ENCODE data around the gene ZDHHC3. TPM values are rescaled to one million over a fixed set of nuclear protein-coding genes. Genes with fewer than 3 reads are reported as not detected.

ZDHHC3 gene
- total RNA-seq, result 69.4 and 98.2 TPM in 2 replicates

GRCh38 chr3:44976002-44976815, at the start of gene ZDHHC3, which contains the start of gene EXOSC7:
Gene ZDHHC3 (minus strand): TSS chr3:44976174. CDS start chr3:44959436, 16,738 bp downstream.
Gene EXOSC7 (plus strand): TSS chr3:44976244. CDS start chr3:44976278, 34 bp downstream.
- DNase-seq, result peak; percentile 94

- peak; percentile 47 for DNase-seq
Measured at GRCh38 chr3:45024542-45025255, 48.7 kb upstream of the ZDHHC3 start.

GRCh38 chr3:45023675-45024074, 47.7 kb upstream of the ZDHHC3 start:
- DNase-seq, result no peak

- no peak for DNase-seq
Measured at GRCh38 chr3:45021524-45022297, 45.7 kb upstream of the ZDHHC3 start.

GRCh38 chr3:45020534-45020933, 44.6 kb upstream of the ZDHHC3 start:
- DNase-seq, result no peak

- no peak for DNase-seq
Measured at GRCh38 chr3:45017821-45018220, 41.8 kb upstream of the ZDHHC3 start.

- DNase-seq, result no peak
Measured at GRCh38 chr3:45016916-45017315, 40.9 kb upstream of the ZDHHC3 start.

GRCh38 chr3:45012577-45012976, 36.6 kb upstream of the ZDHHC3 start:
- no peak for DNase-seq

GRCh38 chr3:45011756-45012508, 36.0 kb upstream of the ZDHHC3 start:
- peak; percentile 92 for DNase-seq

- DNase-seq, result peak; percentile 39
Measured at GRCh38 chr3:45010811-45011333, 34.9 kb upstream of the ZDHHC3 start.

DNA sequence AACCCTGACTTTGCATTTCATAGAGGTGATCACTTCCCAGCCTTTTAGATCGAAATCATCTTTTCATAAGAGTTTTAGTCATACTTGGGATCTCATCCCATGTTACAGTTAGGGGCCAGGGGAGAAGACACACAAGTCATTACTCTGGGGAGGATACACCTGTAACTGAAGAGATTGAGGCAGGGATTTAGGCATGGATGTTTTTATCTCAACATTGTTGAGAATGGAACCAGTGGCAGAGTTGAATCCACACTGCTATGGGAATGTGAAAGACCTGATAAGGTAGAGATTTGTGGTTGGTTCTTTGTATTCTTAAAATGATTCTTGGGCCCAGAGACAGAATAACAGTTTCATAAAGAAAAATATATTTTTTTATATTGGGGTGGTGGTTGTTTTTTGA, 33.9 kb upstream of the ZDHHC3 start:
- no peak for DNase-seq

DNA sequence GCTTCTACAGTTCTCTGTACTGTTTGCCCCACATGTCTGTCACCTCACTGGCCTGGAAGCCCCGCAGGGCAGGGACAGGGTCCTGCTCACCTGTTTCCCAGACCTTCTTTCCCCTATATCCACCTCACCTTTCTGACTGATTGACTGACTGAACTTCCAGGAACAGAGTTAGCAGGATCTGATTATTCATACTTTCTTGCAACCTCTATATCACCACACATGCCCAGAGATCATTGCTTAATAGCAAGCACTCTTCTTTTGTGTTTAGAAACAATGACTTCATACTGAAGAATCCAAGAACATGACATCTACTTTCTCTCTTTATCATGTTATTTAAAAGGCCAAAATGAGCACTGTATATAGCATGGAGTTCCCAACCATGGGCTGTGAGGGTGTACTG, 32.1 kb upstream of the ZDHHC3 start:
- no peak for DNase-seq

DNA sequence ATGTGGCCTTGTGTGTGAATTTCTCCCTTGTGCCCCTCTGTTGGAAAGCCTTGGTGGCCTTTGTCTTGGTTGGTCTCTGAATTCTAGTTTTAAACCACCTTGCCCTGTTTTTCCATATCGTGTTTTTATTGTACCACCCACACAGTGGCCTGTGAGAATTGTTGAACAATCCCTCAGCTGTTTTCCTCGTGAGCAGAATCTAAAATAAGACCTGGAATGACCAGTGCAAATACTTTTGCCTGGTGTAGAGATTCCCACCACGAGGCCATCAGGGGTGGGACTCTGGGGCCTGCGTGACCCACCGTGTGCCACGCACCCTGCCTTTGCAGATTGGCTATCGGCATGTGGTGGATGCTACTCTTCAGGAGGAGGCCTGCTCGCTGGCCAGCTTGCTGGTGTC, 31.1 kb upstream of the ZDHHC3 start:
- DNase-seq, result no peak

DNA sequence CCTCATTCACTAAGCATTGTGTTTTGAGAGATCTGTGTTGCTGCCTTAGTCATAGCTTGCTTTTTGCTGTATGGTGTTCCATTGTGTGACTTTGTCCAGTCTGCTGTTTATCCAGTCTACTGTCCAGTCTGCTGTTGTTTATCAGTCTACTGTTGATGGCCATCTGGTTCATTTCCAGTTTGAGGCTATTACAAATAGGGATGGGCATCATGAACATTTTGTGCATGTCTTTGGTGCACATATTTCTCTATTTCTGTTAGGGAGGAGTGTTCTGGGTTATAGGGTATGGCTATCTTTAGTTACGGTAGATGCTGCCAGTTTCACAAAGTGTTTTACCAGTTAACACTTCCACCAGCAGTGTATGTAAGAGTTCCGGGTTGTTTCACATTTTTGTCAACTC, 27.9 kb upstream of the ZDHHC3 start:
- peak; percentile 52 for DNase-seq

DNA sequence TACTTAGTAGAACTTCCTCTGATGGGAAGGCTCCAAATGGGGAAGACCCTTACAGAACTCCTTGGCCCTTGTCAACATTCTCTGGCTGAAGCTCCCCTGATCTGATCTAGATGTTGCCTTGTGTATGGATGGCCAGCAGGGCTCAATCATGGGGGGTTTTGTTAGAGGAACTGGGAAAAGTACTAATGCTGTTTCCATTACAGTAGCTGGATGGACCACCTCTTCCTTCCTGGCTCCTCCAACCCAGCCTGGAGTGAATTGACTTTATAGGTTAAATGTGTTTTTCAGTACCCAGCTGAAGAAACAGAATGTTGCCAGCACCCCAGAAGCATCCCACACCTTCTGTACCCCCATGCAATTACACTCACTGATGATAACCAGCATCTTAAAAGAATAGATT, 27.4 kb upstream of the ZDHHC3 start:
- DNase-seq, result peak; percentile 54

GRCh38 chr3:45002720-45003119, 26.7 kb upstream of the ZDHHC3 start:
- DNase-seq, result no peak

DNA sequence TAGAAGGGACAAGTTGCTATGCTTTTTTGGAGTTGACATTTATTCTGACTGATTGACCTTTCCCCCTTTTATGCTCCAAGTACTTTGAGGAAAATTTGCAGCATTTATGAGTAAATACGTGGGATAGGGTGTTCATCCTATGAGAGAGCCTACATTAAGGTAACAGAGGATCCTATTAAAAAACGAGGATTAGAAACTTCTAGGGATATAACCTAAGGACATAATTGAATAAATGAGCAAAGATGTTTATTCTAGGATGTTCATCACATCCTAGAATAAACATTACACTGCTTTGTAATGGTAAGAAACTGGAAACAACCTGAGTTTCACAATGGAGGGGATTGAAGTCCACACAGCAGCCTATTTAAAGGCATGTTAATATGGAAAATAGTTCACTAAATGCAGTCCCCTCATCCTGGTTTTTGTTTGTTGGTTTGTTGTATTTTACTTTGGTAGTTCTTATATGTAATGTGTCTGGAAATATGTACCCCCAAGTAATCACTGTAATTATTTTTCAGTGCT, 26.2 kb upstream of the ZDHHC3 start:
- peak; percentile 45 for DNase-seq

DNA sequence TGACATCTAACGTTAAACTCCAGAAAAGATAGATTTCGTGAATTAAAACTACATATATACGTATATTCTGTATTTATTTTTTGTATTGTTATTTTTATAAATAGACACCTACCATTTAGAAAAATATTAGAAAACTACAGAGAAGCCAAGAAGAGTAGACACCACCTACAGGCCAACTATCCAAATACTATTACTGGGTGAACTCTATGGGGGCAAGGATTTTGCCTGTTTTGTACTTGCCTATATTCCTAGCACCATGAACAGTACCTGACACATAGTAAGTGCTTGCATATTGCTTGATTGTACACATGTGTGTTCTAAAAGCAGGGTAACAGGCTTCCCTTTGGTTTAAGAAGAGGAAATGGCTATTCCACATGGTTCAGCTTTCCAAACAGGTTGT, 25.8 kb upstream of the ZDHHC3 start:
- no peak for DNase-seq

GRCh38 chr3:45000823-45001222, 24.8 kb upstream of the ZDHHC3 start:
- no peak for DNase-seq

DNA sequence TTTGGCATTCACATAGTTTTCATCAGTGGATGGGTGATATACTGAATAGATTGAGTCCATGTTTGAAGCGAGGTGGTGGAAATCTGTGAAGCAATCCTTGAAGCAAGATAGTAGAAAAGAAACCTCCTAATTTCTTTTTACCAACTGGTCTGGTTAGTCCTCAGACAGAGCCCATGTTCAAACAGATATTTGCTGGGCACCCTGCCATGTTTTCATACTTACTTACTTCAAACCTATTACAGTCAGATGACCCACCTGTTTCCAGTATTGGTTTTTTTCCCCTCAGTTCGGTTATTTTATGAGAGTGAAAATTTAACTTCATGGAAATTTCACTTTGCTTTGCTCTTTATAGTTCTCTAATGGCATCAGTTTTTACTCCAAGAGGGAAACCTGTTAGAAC, 23.8 kb upstream of the ZDHHC3 start:
- DNase-seq, result no peak

DNA sequence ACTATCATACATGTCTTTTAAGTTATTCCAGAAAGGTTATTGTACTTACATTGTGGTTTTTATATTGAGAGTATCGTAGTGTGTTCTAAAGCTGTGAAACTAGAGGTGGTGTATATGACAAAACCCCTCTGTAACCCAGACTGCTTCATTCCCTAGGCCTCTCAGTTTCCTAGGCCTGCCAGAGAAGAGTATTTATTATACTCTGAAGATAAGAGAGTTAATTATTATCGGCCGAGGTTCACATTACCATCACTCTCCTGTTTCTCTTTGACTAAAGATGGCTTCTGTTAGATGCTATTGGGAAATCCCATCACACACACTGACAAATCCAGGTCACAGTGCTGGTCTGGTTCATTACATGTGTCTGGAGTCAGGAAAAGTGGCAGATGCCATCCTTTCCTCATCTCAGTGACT, 20.6 kb upstream of the ZDHHC3 start:
- no peak for DNase-seq
